ENCODE data around the gene C3orf18. TPM values are rescaled to one million over a fixed set of nuclear protein-coding genes. Genes with fewer than 3 reads are reported as not detected.

Gene C3orf18
- total and polyA plus RNA-seq, 9 of the 15 experiments (the other 6 are each of a cell fraction or from before 2014, with no cell fraction given), result 0.01 to 2.3 (median 0.94) TPM

- no peak for TF ChIP-seq CEBPG (CRISPR knock-in tag; IDR thresholded peaks at IDR 0.05)
- no peak for TF ChIP-seq CEBPG (tag; conservative IDR thresholded peaks at IDR 0.05 in 1 of 2, IDR thresholded peaks at IDR 0.05 in 1 of 2)
- TF ChIP-seq REST (IDR thresholded peaks at IDR 0.05; ENCODE audit: borderline replicate concordance), result peak; percentile 24; the same call in 1 of the 2 replicates
- TF ChIP-seq REST (CRISPR knock-in tag; IDR thresholded peaks at IDR 0.05; ENCODE audit: low read depth), result peak; percentile 78; the same call in 1 of the 2 replicates
- TF ChIP-seq MAZ (CRISPR knock-in tag; conservative IDR thresholded peaks at IDR 0.05 in 1 of 2, IDR thresholded peaks at IDR 0.05 in 1 of 2), result peak in 1 of 2 experiments; percentile 49; a peak in 1 of 4 replicates
- TF ChIP-seq MEF2D (tag; conservative IDR thresholded peaks at IDR 0.05; ENCODE audit: low read depth), result 0 out of 2 replicates have a peak, but pooled peaks have one; percentile 10
- no peak for TF ChIP-seq SIRT6 (IDR thresholded peaks at IDR 0.05; ENCODE audit: low read depth, low read length)
- no peak for TF ChIP-seq POLR3A (IDR thresholded peaks at IDR 0.05; ENCODE audit: borderline replicate concordance, extremely low read depth, insufficient read depth, insufficient read length)
- TF ChIP-seq ZNF511 (CRISPR knock-in tag; IDR thresholded peaks at IDR 0.05), result no peak
- TF ChIP-seq SAFB2 (IDR thresholded peaks at IDR 0.05; ENCODE audit: borderline replicate concordance, low read depth, low read length, severe bottlenecking), result no peak
- TF ChIP-seq SRSF3 (IDR thresholded peaks at IDR 0.05; ENCODE audit: insufficient read depth, low read length), result no peak
- TF ChIP-seq C11orf30 (IDR thresholded peaks at IDR 0.05; ENCODE audit: low read depth), result 0 out of 2 replicates have a peak, but pooled peaks have one; percentile 20
- TF ChIP-seq SMARCE1 (IDR thresholded peaks at IDR 0.05), result no peak
- TF ChIP-seq HLTF (IDR thresholded peaks at IDR 0.05), result no peak
- TF ChIP-seq SMAD4 (CRISPR knock-in tag; conservative IDR thresholded peaks at IDR 0.05), result no peak
- TF ChIP-seq PHF21A (IDR thresholded peaks at IDR 0.05; ENCODE audit: borderline replicate concordance, low read depth), result peak; percentile 80; the same call in 1 of the 2 replicates
- no peak for TF ChIP-seq SMARCA5 (IDR thresholded peaks at IDR 0.05)
- no peak for TF ChIP-seq ZNF561 (CRISPR knock-in tag; conservative IDR thresholded peaks at IDR 0.05)
Measured at GRCh38 chr3:50612234-50612882, 44.8 kb upstream of the C3orf18 start (continued).
